GM18870 (cell line): Measurements from ENCODE around the gene SUN1.

Source experiments
- ATAC-seq: cut with Tn5 transposase; IDR thresholded peaks from one replicate; pipeline ENCODE4 v1.9.1; 2021; ENCODE audit warnings: moderate library complexity; ENCODE audit not compliant: unreplicated experiment

SUN1 gene

DNA sequence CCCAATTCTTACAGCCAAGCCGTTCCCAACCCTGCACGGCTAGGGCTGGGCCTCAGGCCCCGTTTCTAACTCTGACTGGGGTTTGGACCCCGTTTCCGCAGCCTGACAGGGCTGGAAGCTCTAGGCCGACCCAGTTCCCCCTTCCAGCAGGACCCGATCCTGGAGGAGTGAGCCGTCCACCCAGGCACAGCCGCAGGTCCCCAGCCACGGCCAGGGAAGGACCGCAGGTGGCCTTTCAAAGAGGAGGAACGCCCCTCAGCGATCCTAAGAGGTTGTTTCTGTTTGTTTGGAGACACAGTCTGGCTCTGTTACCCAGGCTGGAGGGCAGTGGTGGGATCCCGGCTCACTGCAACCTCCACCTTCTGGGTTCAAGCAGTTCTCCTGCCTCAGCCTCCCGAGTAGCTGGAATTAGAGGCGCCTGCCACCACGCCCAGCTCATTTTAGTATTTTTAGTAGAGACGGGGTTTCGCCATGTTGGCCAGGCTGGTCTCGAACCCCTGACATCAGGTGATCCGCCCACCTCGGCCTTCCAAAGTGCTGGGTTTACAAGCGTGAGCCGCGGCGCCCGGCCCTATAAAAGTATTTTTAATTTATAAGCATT is 43.3 kb downstream of the SUN1 start:
- ATAC-seq, result no peak

DNA sequence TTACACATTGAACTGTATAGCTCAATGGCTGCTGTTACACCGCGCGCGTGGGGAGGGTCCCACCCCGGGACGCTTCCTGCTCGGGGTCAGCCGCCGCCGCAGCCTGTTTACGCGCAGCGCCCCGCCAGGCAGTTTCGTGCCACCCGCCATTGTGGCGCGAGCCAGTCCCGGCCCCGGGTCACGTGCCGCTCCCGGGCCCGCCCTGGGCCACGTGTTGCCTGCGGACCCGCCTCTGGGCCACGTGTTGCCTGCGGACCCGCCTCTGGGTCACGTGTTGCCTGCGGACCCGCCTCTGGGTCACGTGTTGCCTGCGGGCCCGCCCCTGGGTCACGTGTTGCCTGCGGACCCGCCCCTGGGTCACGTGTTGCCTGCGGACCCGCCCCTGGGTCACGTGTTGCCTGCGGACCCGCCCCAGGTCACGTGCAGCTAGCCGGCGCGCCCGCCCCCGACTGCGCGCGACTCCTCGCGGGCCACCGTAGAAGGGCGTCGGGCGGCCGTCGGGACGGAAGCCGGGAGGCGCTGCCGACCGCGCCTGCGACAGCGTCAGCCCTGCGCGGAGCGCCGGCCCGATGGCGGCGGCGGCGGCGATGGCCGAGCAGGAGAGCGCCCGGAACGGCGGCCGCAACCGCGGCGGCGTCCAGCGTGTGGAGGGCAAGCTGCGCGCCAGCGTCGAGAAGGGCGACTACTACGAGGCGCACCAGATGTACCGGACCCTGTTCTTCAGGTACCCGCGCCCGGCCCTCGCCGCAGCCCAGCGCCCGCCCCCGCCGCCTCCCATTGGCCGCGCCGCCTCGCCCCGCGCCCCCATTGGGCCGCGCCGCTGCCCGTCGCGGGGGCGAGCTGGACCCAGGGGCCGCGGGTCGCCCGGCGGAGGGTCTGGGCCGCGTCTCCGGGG is 44.0 kb downstream of the SUN1 start, which contains the start of gene GET4:
GET4 (plus strand) TSS at position 478 of the 895 bp plus-strand sequence; CDS start at position 570, 92 bp downstream.
- ATAC-seq, result peak; percentile 46

DNA sequence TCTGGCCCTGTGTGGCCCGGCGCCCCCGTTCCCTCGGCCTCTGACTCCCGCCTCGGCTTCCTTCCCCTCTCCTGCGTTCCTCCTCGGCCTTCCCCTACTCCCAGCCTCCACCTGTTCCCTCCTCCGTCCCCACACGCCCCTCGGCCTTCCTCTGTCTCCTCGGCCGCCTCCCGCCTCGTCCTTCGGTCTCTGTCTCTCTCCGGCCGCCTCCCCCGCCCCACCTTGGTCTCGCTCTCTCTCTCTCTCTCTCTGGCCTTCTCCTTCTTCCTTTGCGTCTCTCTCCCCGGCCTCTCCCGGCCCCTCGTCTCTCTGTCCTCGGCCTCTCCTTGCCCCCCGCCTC is 44.7 kb downstream of the SUN1 start:
- ATAC-seq, result peak; percentile 6

DNA sequence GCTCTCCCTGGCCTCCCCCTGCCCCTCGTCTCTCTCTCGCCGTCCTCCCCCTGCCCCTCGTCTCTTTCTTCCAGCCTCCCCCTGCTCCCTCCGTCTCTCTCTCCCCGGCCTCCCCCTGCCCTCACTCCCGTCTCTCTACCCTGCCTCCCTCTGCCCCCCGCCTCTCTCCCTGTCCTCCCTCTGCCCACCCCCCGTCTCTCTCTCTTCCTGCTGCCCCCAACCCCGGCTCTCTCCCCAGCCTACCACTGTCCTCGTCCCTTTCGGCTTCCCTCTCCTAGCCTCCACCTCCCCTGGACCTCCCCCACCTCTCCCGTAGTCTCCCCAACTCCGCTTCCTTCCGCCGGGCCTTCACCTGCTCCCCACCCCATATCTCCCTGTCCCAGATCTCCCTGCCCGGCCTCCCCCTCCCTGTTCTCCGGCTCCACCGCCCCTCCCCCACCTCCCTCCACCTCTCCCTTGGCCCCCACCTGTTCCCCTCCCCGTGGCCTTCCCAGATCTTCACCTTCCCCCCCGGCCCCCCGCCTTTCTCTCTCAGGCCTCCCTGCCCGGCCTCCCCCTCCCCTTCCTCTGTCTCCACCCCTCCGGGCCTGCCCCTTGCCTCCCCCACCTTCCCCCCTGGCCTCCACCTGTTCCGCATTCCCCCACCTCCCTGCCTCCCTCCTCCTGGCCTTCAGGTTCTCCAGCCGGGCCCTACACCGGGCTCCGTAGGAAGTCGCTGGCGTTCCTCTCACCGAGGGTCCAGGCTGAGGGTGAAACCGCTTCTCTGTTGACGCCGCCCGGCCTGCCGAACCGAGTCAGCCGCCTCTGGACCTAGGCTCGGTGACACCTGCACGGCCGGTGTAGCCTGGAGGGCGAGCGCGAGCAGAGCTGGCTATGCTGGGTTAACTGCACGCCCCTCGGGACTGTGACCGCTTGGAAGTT is 45.3 kb downstream of the SUN1 start:
- no peak for ATAC-seq

DNA sequence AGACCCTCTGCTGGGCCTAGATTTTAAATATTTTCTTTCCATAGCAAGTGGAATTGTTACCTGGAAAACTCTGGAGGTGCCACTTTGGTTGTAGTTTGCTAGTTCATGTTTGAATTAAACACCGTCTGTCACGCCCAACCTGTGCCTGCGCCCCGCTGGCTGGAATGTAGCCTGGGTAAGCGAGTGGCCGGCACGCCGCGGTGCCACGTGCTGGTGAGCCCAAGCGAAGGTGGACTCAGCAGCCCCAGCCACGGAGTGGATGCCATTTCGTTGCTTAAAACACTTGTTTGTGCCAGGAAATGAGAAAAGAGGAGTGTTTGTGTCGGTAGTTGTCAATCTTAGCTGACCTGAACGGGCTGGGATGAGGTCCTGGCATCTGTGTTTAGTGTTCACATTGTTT is 46.8 kb downstream of the SUN1 start:
- ATAC-seq, result no peak

DNA sequence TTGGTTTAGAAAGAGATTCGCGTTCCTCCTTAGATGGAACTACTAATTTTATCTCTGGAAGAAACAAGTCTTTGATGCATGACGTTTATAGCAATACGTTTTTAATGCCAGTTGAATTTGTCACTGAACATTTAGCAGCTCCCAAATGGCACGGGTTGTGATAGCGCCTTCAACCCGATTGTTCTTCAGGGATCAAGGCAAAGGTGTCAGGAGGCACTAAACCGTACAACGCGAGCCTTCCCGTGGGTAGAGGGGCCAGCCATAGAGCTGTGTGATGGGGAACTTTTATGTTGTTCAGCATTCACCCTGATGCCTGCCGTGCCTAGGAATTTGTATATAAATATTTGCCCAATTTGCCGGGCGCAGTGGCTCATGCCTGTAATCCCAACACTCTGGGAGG is 47.4 kb downstream of the SUN1 start:
- ATAC-seq, result no peak

DNA sequence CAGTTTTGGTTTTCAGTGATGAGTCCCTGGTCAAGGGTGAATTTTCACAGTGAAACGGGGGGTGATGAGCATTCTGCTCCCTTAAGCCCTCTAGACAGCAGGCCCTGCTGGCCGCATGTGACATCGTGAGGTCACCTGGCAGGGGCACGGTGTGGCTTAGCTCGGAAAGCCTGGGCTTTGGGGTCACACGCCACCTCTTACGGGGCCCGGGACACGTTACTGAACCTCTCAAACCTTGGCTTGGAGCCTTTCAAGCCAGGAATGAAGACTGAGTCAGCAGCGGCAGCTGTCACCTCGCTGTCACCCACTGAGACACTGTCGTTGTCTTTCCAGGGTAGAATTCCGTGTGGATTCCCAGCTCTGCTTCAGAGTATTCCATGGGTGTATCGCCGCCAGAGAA is 48.2 kb downstream of the SUN1 start:
- no peak for ATAC-seq

DNA sequence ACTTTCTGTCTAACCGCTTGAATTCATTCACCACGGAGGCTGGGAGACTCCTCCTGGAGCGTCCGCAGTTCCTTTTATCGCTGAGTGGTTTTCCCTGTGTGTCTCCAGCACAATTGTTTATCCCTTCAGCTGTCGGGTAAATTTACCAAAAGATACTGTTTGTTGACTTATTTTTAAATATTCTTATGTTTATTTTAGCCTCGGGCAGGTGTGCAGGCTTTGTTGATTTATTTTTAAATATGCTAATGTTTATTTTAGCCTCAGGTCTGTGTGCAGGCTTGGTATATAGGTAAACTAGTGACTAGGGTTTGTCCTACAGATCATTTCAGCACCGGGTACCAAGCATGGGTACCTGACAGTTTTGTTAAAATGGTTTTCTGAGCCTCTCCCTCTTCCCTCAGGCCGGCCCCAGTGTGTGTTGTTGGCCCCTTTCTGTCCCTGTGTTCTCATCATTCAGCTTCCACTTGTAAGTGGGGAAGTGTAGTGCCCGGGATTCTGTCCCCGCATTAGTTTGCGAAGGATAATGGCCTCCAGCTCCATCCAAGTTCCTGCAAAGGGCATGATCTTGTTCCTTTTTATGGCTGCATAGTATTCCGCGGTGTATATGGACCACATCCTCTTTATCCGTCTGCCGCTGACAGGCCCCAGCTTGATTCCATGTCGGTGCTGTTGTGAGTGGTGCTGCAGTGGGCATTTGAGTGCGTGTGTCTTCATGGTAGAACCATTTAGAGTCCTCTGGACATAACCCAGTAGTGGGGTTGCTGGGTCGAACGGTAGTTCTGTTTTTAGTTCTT is 49.4 kb downstream of the SUN1 start:
- ATAC-seq, result no peak

DNA sequence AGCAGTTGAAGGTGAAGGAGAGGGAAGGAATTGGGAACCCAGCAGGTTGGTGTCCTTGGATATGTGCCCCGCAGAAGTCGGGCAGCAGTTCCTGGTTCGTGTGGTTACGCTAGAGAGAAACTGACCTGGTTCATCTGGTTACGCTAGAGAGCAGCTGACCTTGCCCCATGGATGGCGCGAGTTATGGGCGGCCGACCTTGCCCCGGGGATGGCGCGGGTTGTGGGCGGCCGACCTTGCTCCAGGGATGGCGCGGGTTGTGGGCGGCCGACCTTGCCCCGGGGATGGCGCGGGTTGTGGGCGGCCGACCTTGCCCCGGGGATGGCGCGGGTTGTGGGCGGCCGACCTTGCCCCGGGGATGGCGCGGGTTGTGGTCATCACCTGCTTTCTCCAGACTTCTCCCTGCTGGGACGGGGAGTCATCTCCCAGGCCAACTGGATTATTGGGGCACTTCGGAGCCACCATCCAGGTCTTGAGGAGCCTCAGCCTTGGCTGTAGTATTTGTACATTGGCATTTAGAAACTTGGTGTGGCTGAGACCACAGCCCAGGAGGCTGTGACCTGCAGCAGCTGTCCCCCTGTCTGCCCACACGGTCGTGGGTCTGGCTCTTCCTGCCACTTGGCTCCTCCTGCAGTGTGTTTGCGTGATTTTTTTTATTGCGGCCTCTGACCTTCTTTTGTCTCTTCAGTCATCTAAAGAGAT is 50.2 kb downstream of the SUN1 start:
- ATAC-seq, result no peak

DNA sequence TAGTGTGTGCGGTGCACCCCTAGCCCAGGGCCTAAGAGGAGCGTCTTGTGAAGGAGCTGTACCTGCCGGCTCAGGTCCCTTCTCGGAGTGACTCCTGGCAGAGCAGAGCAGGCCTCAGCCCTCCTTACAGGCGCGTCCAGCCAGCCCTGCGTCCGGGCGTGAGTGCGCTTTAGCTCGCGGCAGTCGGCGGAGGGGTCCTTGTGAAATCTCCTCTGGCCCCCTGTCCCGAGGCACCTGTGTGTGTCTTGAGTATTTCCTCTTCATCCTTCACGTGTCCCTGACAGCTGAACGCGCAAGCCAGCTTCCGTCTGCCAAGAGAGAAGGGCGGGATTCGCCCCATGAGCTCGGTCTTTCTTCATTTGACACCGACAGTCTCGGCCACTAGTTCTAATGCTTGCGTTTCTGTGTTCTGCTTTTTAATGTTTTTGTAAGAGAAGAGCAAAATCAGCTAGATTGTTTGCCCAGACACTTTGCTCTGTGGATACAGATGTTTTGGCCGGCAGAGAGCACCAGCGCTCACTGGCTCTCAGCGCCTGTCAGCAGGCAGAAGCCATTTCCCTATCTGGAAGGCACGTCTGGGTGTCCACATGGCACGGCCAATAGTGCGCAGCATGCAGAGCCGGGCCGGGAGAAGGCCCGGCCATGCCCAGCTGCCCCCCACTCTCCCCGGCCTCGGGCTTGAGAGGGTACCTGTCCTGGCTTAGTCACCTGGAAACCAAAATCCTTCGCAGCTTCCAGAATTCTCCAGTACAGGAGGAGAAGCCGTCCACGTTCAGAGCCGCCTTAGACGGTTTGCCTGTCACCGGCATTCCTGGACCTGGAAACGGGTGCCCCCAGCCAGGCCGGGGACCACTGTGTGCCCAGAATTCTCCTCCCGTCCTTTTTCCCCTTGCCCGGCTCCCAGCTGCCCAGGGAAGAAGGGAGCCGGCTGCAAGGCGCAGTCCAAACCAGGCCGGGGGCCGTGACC is 51.1 kb downstream of the SUN1 start:
- no peak for ATAC-seq

DNA sequence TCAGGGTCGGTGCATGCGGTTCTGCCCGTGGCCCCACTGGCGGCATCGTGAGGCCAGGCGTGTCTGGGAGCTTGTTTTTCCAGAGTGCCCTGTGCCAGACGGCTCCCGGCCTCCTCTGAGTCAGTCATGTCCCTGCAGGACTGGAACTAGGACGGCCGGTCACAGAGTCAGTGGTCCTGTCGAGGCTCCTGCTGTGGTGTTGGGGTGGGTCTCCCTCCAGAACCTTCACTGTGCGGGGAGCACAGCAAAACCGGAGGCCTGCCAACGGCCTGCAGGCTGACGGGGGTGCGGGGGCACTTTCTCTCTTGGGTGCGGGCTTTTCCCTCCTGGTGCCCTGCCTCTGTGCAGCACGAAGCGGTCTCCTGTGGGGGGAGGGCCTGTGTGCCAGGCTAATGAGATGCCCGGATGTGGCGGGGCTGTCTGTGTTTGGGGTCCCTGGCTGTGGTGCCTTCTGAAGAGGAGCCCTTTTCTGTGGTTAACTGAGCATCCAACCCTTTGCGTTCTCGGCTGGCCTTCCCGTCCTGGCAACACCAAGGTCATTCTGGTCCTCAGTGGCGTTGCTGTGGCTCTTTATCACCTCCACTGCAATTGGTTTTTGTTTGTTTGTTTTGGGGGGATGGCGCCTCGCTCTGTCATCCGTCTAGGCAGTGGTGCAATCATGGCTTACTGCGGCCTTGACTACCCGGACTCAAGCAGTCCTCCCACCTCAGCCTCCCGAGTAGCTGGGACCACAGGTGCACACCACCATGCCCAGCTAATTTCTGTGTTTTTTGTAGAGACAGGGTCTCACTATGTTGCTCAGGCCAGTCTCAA is 52.1 kb downstream of the SUN1 start:
- no peak for ATAC-seq

DNA sequence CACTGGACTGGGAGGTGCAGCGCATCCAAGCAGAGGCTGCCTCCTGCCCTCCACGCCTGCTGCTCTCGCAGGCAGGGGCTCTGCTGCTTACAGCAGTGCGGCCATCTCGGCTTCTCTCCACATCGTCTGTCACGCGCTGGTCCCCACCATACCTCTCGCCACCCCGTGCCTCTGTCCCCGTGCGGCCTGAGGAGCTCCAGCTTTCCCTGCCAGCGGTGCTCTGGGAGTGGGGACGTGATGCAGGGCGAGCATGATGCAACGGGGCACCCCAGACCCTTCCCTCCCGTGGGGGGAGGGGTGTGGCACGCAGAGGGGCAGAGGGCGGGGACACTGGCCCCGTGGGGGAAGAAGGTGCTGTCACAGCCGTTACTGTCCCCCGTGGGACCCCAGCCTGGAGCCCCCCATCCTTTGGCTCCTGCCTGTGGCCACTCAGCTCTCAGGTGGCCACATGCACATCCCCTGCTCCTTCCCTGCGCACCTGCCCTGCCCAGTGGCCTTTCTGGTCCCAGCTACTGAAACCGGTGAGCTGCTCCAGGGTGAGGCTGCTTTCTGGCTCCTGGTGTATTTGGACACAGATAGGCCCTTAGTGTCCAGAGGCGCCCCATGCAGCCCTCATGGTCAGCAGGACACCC is 53.1 kb downstream of the SUN1 start:
- no peak for ATAC-seq

DNA sequence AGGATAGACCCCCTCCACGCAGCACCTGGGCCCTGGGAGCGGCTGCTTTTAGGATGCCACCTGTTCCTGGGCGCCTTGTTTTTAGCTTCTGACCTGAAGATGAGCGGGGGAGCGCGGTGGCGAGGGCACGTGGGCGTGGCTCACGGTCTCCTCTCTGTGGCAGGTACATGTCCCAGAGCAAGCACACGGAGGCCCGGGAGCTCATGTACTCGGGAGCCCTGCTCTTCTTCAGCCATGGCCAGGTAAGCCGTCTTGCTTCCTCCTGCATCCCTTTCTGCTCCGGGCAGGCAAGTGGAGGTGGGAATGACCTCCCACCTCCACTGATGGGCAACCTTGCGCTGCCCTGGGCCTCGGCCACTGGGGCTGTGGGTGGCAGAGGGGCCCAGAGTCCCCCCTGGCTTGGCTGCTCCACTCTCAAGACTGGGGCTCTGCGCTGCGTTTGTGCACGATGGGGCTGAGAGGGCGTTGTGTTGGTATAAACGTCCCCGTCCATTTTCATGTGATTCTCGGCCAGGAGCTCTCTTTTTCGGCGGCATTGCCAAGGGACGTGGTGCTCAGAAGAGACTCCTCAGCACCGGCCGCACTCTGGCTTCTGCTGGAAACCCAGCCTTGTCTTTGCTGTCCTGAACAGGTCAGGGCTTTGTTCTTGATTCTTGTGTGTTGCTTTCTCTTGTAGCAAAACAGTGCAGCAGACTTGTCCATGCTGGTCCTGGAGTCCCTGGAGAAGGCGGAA is 53.8 kb downstream of the SUN1 start:
- no peak for ATAC-seq

DNA sequence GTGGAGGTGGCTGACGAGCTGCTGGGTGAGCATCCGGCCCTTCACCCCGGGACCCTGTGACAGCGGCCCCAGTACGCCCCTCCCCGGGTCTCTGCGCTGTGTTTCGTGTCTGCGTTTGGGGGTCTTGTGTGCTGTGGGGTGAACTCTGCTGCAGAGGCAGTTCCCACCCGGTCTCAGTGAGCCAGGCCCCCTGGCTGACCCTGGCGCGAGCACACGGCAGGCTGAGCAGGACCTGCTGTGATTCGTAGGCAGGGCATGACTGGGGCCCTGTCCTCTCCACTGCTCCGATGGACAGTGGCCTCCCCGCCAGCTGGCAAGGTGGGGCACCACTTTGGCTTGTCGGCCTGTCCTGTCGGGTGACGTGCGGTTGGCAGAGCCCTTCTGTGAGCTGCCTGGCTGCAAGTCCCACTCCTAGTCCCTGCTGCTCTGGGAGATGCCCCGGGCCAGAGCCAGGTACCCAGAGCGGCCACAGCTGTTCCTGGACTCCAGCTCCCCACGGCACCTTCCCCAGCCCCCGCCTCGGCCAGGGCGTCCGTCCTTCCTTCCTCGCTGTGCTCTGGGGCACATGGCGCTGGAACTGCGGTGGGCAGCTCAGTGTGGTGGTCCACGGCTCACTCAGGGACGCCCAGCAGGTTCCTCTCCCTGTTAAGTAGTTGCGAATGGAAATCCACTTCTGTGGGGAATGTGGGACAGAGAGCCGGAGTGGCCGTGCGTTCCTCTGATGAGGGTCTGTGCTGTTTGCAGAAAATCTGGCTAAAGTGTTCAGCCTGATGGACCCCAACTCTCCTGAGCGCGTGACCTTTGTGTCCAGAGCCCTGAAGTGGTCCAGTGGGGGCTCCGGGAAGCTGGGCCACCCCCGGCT is 54.6 kb downstream of the SUN1 start:
- no peak for ATAC-seq

DNA sequence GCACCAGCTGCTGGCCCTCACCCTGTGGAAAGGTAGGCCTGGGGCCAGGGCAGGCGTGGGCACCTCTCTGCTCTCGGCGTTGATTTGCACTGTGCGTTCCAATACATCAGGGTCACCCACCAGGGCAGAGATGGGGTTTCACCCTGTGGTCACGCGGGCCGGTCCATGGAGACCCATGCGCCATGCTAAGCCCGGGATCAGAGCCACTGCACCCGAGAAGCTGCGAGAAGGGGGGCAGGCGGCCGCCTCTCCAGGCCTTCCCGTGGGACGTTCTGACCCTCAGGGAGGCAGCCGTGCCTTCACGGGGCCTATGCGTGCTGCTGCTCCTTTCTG is 55.2 kb downstream of the SUN1 start:
- ATAC-seq, result no peak
